Measurements from ENCODE around the gene SLC6A8.
"Not testable (repeated sequence)": the region's sequence is repeated elsewhere in the genome, so short reads cannot be mapped to it uniquely, and the experiment has no call there.

SLC6A8 gene

GRCh38 chrX:153670748-153671588 is 16.8 kb upstream of the SLC6A8 start:
- no peak for TF ChIP-seq JUND (IDR thresholded peaks at IDR 0.05; ENCODE audit: low read depth)
- in situ Hi-C loops (cut with HindIII; ENCODE audit: low pct_unique_long_range_greater_than_20kb, low sequenced_read_pairs), result no loop called here
- no peak for DNase-seq (ENCODE audit: low read depth in 1 of 2, low spot score in 1 of 2)

GRCh38 chrX:153671589-153672530 is 15.9 kb upstream of the SLC6A8 start:
- in situ Hi-C loops (cut with HindIII; ENCODE audit: low pct_unique_long_range_greater_than_20kb, low sequenced_read_pairs), result no loop called here
- DNase-seq (ENCODE audit: low read depth in 1 of 2, low spot score in 1 of 2), result no peak
- TF ChIP-seq JUND (IDR thresholded peaks at IDR 0.05; ENCODE audit: low read depth), result no peak

- in situ Hi-C loops (cut with HindIII; ENCODE audit: low pct_unique_long_range_greater_than_20kb, low sequenced_read_pairs), result no loop called here
- DNase-seq (ENCODE audit: low read depth in 1 of 2, low spot score in 1 of 2), result no peak
- TF ChIP-seq JUND (IDR thresholded peaks at IDR 0.05; ENCODE audit: low read depth), result no peak
Measured at GRCh38 chrX:153672531-153673427, 14.9 kb upstream of the SLC6A8 start.

- in situ Hi-C loops (cut with HindIII; ENCODE audit: low pct_unique_long_range_greater_than_20kb, low sequenced_read_pairs), result no loop called here
- no peak for DNase-seq (ENCODE audit: low read depth in 1 of 2, low spot score in 1 of 2)
Measured at GRCh38 chrX:153673428-153674218, 14.1 kb upstream of the SLC6A8 start, which contains the start of gene PNCK. Gene PNCK, minus strand, starts transcription at chrX:153673813. Its CDS starts 737 bp downstream, at chrX:153673076.

GRCh38 chrX:153674219-153674851 is 13.4 kb upstream of the SLC6A8 start:
- no peak for TF ChIP-seq JUND (IDR thresholded peaks at IDR 0.05; ENCODE audit: low read depth)
- in situ Hi-C loops (cut with HindIII; ENCODE audit: low pct_unique_long_range_greater_than_20kb, low sequenced_read_pairs), result no loop called here

More at GRCh38 chrX:153673428-153674218, 14.1 kb upstream of the SLC6A8 start, which contains the start of gene PNCK:
- TF ChIP-seq JUND (IDR thresholded peaks at IDR 0.05; ENCODE audit: low read depth), result no peak

GRCh38 chrX:153681175-153681574 is 6.6 kb upstream of the SLC6A8 start:
- DNase-seq (ENCODE audit: low read depth in 1 of 2, low spot score in 1 of 2), result no peak
- in situ Hi-C loops (cut with HindIII; ENCODE audit: low pct_unique_long_range_greater_than_20kb, low sequenced_read_pairs), result no loop called here
- TF ChIP-seq JUND (IDR thresholded peaks at IDR 0.05; ENCODE audit: low read depth), result no peak

More at GRCh38 chrX:153674219-153674851, 13.4 kb upstream of the SLC6A8 start:
- no peak for DNase-seq (ENCODE audit: low read depth in 1 of 2, low spot score in 1 of 2)

- DNase-seq (ENCODE audit: low read depth in 1 of 2, low spot score in 1 of 2); in situ Hi-C loops (cut with HindIII; ENCODE audit: low pct_unique_long_range_greater_than_20kb, low sequenced_read_pairs): not testable (repeated sequence)
Measured at GRCh38 chrX:153683486-153683885, 4.2 kb upstream of the SLC6A8 start.

GRCh38 chrX:153684467-153685155 is 3.1 kb upstream of the SLC6A8 start:
- in situ Hi-C loops (cut with HindIII; ENCODE audit: low pct_unique_long_range_greater_than_20kb, low sequenced_read_pairs), result no loop called here
- DNase-seq (ENCODE audit: low read depth in 1 of 2, low spot score in 1 of 2), result no peak
- TF ChIP-seq JUND (IDR thresholded peaks at IDR 0.05; ENCODE audit: low read depth), result no peak

GRCh38 chrX:153685156-153685536 is 2.6 kb upstream of the SLC6A8 start:
- in situ Hi-C loops (cut with HindIII; ENCODE audit: low pct_unique_long_range_greater_than_20kb, low sequenced_read_pairs), result no loop called here
- no peak for TF ChIP-seq JUND (IDR thresholded peaks at IDR 0.05; ENCODE audit: low read depth)

More at GRCh38 chrX:153685156-153685536, 2.6 kb upstream of the SLC6A8 start:
- DNase-seq (ENCODE audit: low read depth in 1 of 2, low spot score in 1 of 2), result no peak
